Glutamatergic neuron (in vitro differentiated cells): Measurements from ENCODE around the gene JADE3. TPM values are rescaled to one million over a fixed set of nuclear protein-coding genes. Genes with fewer than 3 reads are reported as not detected.
A peak's percentile ranks its signal among the peaks of the same experiment; 100 is the strongest.
"Not testable (repeated sequence)": the region's sequence is repeated elsewhere in the genome, so short reads cannot be mapped to it uniquely, and the experiment has no call there.

Experiments used
- DNase-seq: peaks from one replicate; pipeline ENCODE4 v3.0.0; 2022
- H3K27ac Mint-ChIP-seq: one replicate; pipeline ENCODE4 v1.8.0; 2020; ENCODE audit warnings: mild to moderate bottlenecking, mixed read lengths, inconsistent platforms; ENCODE audit not compliant: unreplicated experiment
- H3K27me3 Mint-ChIP-seq: one replicate; pipeline ENCODE4 v1.8.0; 2020; ENCODE audit warnings: mild to moderate bottlenecking, moderate library complexity, mixed read lengths, inconsistent platforms; ENCODE audit not compliant: unreplicated experiment
- H3K36me3 Mint-ChIP-seq: one replicate; pipeline ENCODE4 v1.8.0; 2020; ENCODE audit warnings: mild to moderate bottlenecking, mixed read lengths, inconsistent platforms; ENCODE audit not compliant: unreplicated experiment
- H3K4me1 Mint-ChIP-seq: one replicate; pipeline ENCODE4 v1.8.0; 2020; ENCODE audit warnings: mild to moderate bottlenecking, low read depth, mixed read lengths, inconsistent platforms; ENCODE audit not compliant: unreplicated experiment
- H3K4me3 Mint-ChIP-seq: one replicate; pipeline ENCODE4 v1.8.0; 2020; ENCODE audit warnings: mild to moderate bottlenecking, mixed read lengths, inconsistent platforms; ENCODE audit not compliant: unreplicated experiment
- H3K9me3 Mint-ChIP-seq: one replicate; pipeline ENCODE4 v1.8.0; 2020; ENCODE audit warnings: mild to moderate bottlenecking, moderate library complexity, mixed read lengths, inconsistent platforms; ENCODE audit not compliant: unreplicated experiment
- total RNA-seq: library from RNA; stranded (reverse); fragmentation: NEBNext Ultra II Directional; extraction: Animal tissue kit (Norgen Biotek cat#: 25700); gene quantifications from one replicate; pipeline ENCODE4 v1.2.1, GENCODE V29; 2021; ENCODE audit not compliant: unreplicated experiment
- TF ChIP-seq, protein P1 (sequence below): fragments of 200-600 bp; sonication (generic); IDR thresholded peaks from one replicate; pipeline ENCODE4 v1.5.0; 2021; ENCODE audit not compliant: partially characterized antibody, unreplicated experiment

The JADE3 gene
- total RNA-seq, 1 donor from 2014 or later, result 14.0 TPM

DNA sequence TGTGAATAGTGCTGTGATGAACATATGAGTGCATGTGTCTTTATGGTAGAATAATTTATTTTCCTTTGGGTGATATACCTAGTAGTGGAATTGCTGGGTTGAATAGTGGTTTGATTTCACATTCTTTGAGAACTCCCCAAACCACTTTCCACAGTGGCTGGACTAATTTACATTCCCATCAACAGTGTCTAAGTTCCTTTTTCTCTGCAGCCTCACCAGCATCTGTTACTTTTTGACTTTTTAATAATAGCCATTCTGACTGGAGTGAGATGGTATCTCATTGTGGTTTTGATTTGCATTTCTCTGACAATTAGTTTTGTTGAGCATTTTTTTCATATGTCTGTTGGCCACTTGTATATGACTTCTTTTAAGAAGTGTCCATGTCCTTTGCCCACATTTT, 29.1 kb downstream of the JADE3 start:
- Mint-ChIP-seq H3K36me3 (no peaks in the 10 kb centered on the region), H3K4me1 (no peaks in the 10 kb centered on the region), H3K9me3 (no peaks in the 10 kb centered on the region), H3K27ac (no peak overlapping the region), H3K4me3 (no peak overlapping the region), H3K27me3 (no peaks in the 10 kb centered on the region)
- TF ChIP-seq, protein P1, sequence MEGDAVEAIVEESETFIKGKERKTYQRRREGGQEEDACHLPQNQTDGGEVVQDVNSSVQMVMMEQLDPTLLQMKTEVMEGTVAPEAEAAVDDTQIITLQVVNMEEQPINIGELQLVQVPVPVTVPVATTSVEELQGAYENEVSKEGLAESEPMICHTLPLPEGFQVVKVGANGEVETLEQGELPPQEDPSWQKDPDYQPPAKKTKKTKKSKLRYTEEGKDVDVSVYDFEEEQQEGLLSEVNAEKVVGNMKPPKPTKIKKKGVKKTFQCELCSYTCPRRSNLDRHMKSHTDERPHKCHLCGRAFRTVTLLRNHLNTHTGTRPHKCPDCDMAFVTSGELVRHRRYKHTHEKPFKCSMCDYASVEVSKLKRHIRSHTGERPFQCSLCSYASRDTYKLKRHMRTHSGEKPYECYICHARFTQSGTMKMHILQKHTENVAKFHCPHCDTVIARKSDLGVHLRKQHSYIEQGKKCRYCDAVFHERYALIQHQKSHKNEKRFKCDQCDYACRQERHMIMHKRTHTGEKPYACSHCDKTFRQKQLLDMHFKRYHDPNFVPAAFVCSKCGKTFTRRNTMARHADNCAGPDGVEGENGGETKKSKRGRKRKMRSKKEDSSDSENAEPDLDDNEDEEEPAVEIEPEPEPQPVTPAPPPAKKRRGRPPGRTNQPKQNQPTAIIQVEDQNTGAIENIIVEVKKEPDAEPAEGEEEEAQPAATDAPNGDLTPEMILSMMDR, result no peak
- DNase-seq, result no peak

DNA sequence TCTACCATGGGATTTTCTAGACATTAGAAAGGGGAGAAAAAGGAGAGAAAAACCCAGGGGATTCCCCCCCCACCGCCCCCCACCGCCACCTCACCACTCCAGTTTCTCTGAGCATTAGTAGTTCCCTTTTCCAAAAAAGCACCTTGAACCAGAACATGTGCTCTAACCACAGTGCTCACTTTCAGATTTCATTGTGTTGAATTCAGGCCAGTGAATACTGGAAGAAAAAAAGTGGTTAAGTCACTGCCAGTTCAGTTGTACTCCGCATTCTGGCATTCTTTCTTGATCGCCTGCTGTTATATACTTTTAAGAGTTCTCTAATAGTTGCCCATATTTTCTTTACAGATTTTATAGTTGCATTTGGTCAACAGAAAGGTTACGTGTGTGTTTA, 40.9 kb downstream of the JADE3 start:
- Mint-ChIP-seq H3K27ac (peak overlapping the region; percentile 67), H3K27me3 (no peaks in the 10 kb centered on the region), H3K4me1 (peaks cover 8% of the 10 kb centered on the region), H3K4me3 (no peak overlapping the region), H3K36me3 (no peaks in the 10 kb centered on the region), H3K9me3 (peaks cover 2% of the 10 kb centered on the region)
- no peak for DNase-seq
- TF ChIP-seq, protein P1, result no peak

DNA sequence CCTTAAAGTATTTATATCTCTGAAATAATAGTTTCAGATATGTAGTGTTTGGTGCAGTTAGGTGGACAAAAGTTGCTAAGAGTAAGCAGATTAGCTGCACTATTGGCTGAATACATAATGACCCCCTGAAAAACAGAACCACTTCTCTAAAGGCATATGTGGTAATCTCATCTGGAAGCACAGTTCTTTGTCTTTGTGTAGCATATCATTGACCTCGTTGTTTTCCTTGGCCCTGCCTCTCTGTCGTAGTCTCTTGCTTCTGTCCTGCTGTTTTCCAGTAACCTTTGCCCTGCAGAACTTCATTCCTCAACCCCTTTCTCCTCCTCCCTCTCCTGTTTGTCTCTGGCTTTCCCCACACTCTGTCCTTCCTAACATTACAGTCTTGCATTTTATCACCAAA, 41.4 kb downstream of the JADE3 start:
- Mint-ChIP-seq H3K36me3 (no peaks in the 10 kb centered on the region), H3K27ac (peak overlapping the region; percentile 67), H3K4me3 (no peak overlapping the region), H3K9me3 (peaks cover 2% of the 10 kb centered on the region), H3K4me1 (peaks cover 8% of the 10 kb centered on the region), H3K27me3 (no peaks in the 10 kb centered on the region)
- TF ChIP-seq, protein P1, result no peak
- no peak for DNase-seq

DNA sequence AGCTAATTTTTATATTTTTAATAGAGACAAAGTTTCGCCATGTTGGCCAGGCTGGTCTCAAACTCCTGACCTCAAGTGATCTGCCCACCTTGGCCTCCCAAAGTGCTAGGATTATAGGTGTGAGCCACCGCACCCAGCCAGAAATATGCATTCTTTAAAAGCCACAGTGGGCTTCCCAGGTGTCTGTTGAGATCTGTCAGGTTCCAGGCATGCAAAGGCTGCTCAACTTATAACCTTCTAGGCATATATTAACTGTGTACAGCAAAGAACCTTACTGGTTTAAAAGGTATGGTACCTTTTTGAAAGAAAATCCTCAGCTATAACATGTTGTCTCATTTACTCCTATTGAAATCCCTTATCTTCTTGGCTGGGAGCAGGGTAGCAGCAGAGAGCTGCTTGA, 42.5 kb downstream of the JADE3 start:
- TF ChIP-seq, protein P1, result no peak
- H3K27me3 Mint-ChIP-seq, result no peaks in the 10 kb centered on the region
- DNase-seq, result no peak
- H3K4me1 Mint-ChIP-seq, result peaks cover 8% of the 10 kb centered on the region
- peaks cover 2% of the 10 kb centered on the region for H3K9me3 Mint-ChIP-seq
- no peaks in the 10 kb centered on the region for H3K36me3 Mint-ChIP-seq
- no peak overlapping the region for H3K4me3 Mint-ChIP-seq
- no peak overlapping the region for H3K27ac Mint-ChIP-seq

DNA sequence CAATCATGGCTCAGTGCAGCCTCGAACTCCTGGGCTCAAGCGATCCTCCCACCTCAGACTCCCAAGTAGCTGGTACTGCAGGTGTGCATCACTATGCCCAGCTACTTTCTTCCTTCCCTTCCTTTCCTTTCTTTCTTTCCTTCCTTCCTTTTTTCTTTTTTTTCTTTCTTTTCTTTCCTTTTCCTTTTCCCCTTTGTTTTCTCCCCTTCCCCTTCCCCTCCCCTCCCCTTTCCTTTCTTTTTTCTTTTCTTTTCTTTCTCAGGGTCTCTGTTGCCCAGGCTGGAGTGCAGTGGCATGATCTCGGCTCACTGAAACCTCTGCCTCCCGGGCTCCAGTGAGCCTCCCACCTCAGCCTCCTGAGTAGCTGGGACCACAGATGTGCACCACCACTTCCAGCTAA, 44.4 kb downstream of the JADE3 start:
- DNase-seq, H3K27ac Mint-ChIP-seq, H3K27me3 Mint-ChIP-seq, H3K9me3 Mint-ChIP-seq, H3K36me3 Mint-ChIP-seq, H3K4me3 Mint-ChIP-seq: not testable (repeated sequence)
- H3K4me1 Mint-ChIP-seq, result peaks cover 14% of the 10 kb centered on the region

DNA sequence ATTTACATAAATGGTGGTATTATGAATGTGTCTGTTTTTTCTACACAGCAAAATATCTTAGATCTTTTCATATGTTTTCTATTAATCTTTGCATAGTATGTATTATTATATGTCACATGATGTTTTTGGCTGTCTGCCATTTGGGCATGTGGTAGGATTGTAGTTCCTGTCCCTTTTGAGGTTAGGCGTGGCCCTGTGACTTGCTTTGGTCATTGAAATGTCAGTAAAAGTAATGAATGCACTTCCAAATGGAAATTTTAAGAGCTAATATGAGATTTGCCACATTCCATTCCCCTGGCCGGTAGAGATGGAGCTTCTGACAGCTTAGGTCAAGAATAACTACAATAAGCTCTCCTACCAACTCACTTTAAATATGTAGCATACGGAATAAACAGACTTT, 45.1 kb downstream of the JADE3 start:
- no peak overlapping the region for H3K4me3 Mint-ChIP-seq
- TF ChIP-seq, protein P1, result no peak
- H3K36me3 Mint-ChIP-seq, result no peaks in the 10 kb centered on the region
- H3K4me1 Mint-ChIP-seq, result peaks cover 17% of the 10 kb centered on the region
- no peaks in the 10 kb centered on the region for H3K27me3 Mint-ChIP-seq
- H3K9me3 Mint-ChIP-seq, result peaks cover 2% of the 10 kb centered on the region
- no peak overlapping the region for H3K27ac Mint-ChIP-seq
- no peak for DNase-seq
